Effector memory CD4-positive, alpha-beta T cell (primary cell): ENCODE results near the gene C17orf107.

Source experiments
- DNase-seq, 3 donors: peaks; one replicate each; pipeline ENCODE4 v3.0.0-alpha.2; 2020
- H3K27ac ChIP-seq: 2 replicates; pipeline ENCODE4 v1.7.0; 2013; ENCODE audit warnings: mild to moderate bottlenecking, low read length, moderate library complexity; ENCODE audit not compliant: insufficient read depth, poor library complexity, severe bottlenecking
- H3K27me3 ChIP-seq: replicated peaks from 2 replicates; pipeline ENCODE4 v1.7.0; 2013; ENCODE audit warnings: mild to moderate bottlenecking, low read length; ENCODE audit not compliant: insufficient read depth, control insufficient read depth, poor library complexity, severe bottlenecking
- H3K36me3 ChIP-seq: 2 replicates; pipeline ENCODE4 v1.7.0; 2013; ENCODE audit warnings: mild to moderate bottlenecking, low read length, moderate library complexity; ENCODE audit not compliant: control insufficient read depth, insufficient read depth
- H3K4me1 ChIP-seq: 2 replicates; pipeline ENCODE4 v1.7.0; 2013; ENCODE audit warnings: low read length, mild to moderate bottlenecking; ENCODE audit not compliant: control insufficient read depth, insufficient read depth, poor library complexity, severe bottlenecking
- H3K4me3 ChIP-seq: 2 replicates; pipeline ENCODE4 v1.7.0; 2013; ENCODE audit warnings: low read length, low read depth, mild to moderate bottlenecking; ENCODE audit not compliant: insufficient read depth, poor library complexity, severe bottlenecking
- H3K9me3 ChIP-seq: 2 replicates; pipeline ENCODE4 v1.7.0; 2013; ENCODE audit warnings: mild to moderate bottlenecking, low read length, moderate library complexity; ENCODE audit not compliant: control insufficient read depth

Gene C17orf107

GRCh38 chr17:4948166-4948930, 49.0 kb downstream of the C17orf107 start, which contains the start of gene PFN1:
Gene PFN1, minus strand, starts transcription at chr17:4948530. Its CDS starts 136 bp downstream, at chr17:4948394.
- peak within 1 kb of the TSS; percentile 99 for H3K4me3 ChIP-seq
- H3K4me1 ChIP-seq = peaks cover 54% of the 10 kb centered on the region
- H3K27me3 ChIP-seq = no peaks in the 10 kb centered on the region
- peak; percentile 82 to 85 (median 82) for DNase-seq
- peak within 1 kb of the TSS; percentile 94 for H3K27ac ChIP-seq
- no peaks in the 10 kb centered on the region for H3K9me3 ChIP-seq
- H3K36me3 ChIP-seq = peaks cover 22% of the 10 kb centered on the region

GRCh38 chr17:4948931-4949320, 49.6 kb downstream of the C17orf107 start:
- peaks cover 48% of the 10 kb centered on the region for H3K4me1 ChIP-seq
- peak; percentile 54 to 63 (median 55) for DNase-seq

GRCh38 chr17:4949321-4950074, 50.2 kb downstream of the C17orf107 start:
- Histone ChIP-seq H3K36me3 (peaks cover 18% of the 10 kb centered on the region), H3K9me3 (no peaks in the 10 kb centered on the region), H3K4me3 (peak overlapping the region; percentile 99), H3K27ac (peak overlapping the region; percentile 94), H3K4me1 (peaks cover 43% of the 10 kb centered on the region), H3K27me3 (no peaks in the 10 kb centered on the region)
- DNase-seq = peak; percentile 65 to 72 (median 72)

More at GRCh38 chr17:4948931-4949320, 49.6 kb downstream of the C17orf107 start:
- H3K9me3 ChIP-seq = no peaks in the 10 kb centered on the region
- no peaks in the 10 kb centered on the region for H3K27me3 ChIP-seq
- peak overlapping the region; percentile 99 for H3K4me3 ChIP-seq
- peaks cover 20% of the 10 kb centered on the region for H3K36me3 ChIP-seq
- H3K27ac ChIP-seq = peak overlapping the region; percentile 94

- Histone ChIP-seq H3K9me3 (no peaks in the 10 kb centered on the region), H3K27me3 (no peaks in the 10 kb centered on the region), H3K27ac (peak overlapping the region; percentile 94), H3K4me3 (peak overlapping the region; percentile 11), H3K4me1 (peaks cover 35% of the 10 kb centered on the region), H3K36me3 (peaks cover 12% of the 10 kb centered on the region)
- no peak for DNase-seq
Observed at GRCh38 chr17:4950075-4950745, 50.9 kb downstream of the C17orf107 start.

GRCh38 chr17:4950746-4951204, 51.4 kb downstream of the C17orf107 start, which contains the start of gene ENO3:
Gene ENO3, plus strand, starts transcription at chr17:4951119. Its CDS starts 711 bp downstream, at chr17:4951830.
- Histone ChIP-seq H3K9me3 (no peaks in the 10 kb centered on the region), H3K36me3 (peaks cover 8% of the 10 kb centered on the region), H3K4me3 (peak within 1 kb of the TSS; percentile 11), H3K27ac (peak within 1 kb of the TSS; percentile 94), H3K27me3 (no peaks in the 10 kb centered on the region), H3K4me1 (peaks cover 30% of the 10 kb centered on the region)
- DNase-seq = no peak

GRCh38 chr17:4951486-4951885, 52.1 kb downstream of the C17orf107 start:
- Histone ChIP-seq H3K4me3 (no peak overlapping the region), H3K27ac (no peak overlapping the region), H3K36me3 (peaks cover 3% of the 10 kb centered on the region), H3K9me3 (no peaks in the 10 kb centered on the region), H3K27me3 (no peaks in the 10 kb centered on the region), H3K4me1 (peaks cover 23% of the 10 kb centered on the region)
- no peak for DNase-seq
